A673 (cell line): ENCODE data around the gene MSRB1. TPM values are rescaled to one million over a fixed set of nuclear protein-coding genes. Genes with fewer than 3 reads are reported as not detected.

Experiments
- BruUV-seq: library from RNA; stranded (reverse); fragments of 400-500 nt; replicated peaks from 2 replicates; lab custom pipeline; 2021; lab: Mats Ljungman, UMichigan
- CTCF ChIA-PET: fragments of 300-600 bp; sonication (Branson Sonifier 250); formaldehyde crosslinking; loops from one replicate; lab custom pipeline; 2022; ENCODE audit warnings: antibody characterized with exemption; lab: Charles Lee
- POLR2A ChIA-PET: fragments of 300-600 bp; sonication (Branson Sonifier 250); formaldehyde crosslinking; loops from one replicate; lab custom pipeline; 2022; ENCODE audit warnings: antibody characterized with exemption; ENCODE audit not compliant: low non-redundant PET; lab: Charles Lee
- DNase-seq: peaks from one replicate; pipeline ENCODE4 v3.0.0-alpha.2; 2015; ENCODE audit warnings: low spot score
- H3K27ac ChIP-seq: fragments of 200-600 bp; sonication (generic); 2 replicates; pipeline ENCODE4 v1.5.1; 2016; ENCODE audit warnings: mixed run types, low read depth, mild to moderate bottlenecking, mixed read lengths, antibody characterized with exemption, low read length; ENCODE audit not compliant: poor library complexity, severe bottlenecking
- H3K27me3 ChIP-seq: fragments of 200-600 bp; sonication (generic); replicated peaks from 2 replicates; pipeline ENCODE4 v1.6.1; 2017; ENCODE audit warnings: mixed run types, low read depth, mild to moderate bottlenecking, mixed read lengths, antibody characterized with exemption, low read length; ENCODE audit not compliant: insufficient read depth, poor library complexity
- H3K36me3 ChIP-seq: fragments of 200-600 bp; sonication (generic); 2 replicates; pipeline ENCODE4 v1.6.1; 2016; ENCODE audit warnings: mixed run types, mild to moderate bottlenecking, mixed read lengths, antibody characterized with exemption, low read length; ENCODE audit not compliant: insufficient read depth, poor library complexity, severe bottlenecking
- H3K4me1 ChIP-seq: fragments of 200-600 bp; sonication (generic); 2 replicates; pipeline ENCODE4 v1.6.1; 2017; ENCODE audit warnings: mixed run types, mild to moderate bottlenecking, mixed read lengths, antibody characterized with exemption, low read length; ENCODE audit not compliant: insufficient read depth, poor library complexity, severe bottlenecking
- H3K4me3 ChIP-seq: fragments of 200-600 bp; sonication (generic); 2 replicates; pipeline ENCODE4 v1.5.1; 2016; ENCODE audit warnings: low read depth, mixed run types, mild to moderate bottlenecking, mixed read lengths, low read length; ENCODE audit not compliant: poor library complexity, severe bottlenecking
- H3K9me3 ChIP-seq: fragments of 200-600 bp; sonication (generic); 2 replicates; pipeline ENCODE4 v1.6.1; 2016; ENCODE audit warnings: mixed run types, low read depth, mild to moderate bottlenecking, mixed read lengths, antibody characterized with exemption, low read length; ENCODE audit not compliant: poor library complexity, severe bottlenecking
- CTCF ChIP-seq: fragments of 300-800, 200-600 bp; sonication (generic); conservative IDR thresholded peaks from 2 replicates; pipeline ENCODE4 v1.5.1; 2017; ENCODE audit warnings: low read depth, mild to moderate bottlenecking, antibody characterized with exemption, low read length, moderate library complexity, mixed read lengths
- EZH2 ChIP-seq: fragments of 200-600 bp; sonication (generic); IDR thresholded peaks from 2 replicates; pipeline ENCODE4 v1.6.1; 2017; ENCODE audit warnings: borderline replicate concordance, low read depth, mild to moderate bottlenecking, mixed read lengths, antibody characterized with exemption, low read length; ENCODE audit not compliant: poor library complexity, severe bottlenecking
- intact Hi-C: fragments of 100-400 bp; cut with micrococcal nuclease; formaldehyde crosslinking; loops from one replicate; pipeline ENCODE4 v1.10.0; 2022; ENCODE audit not compliant: unreplicated experiment
- total RNA-seq: library from RNA; stranded (reverse); gene quantifications from 2 replicates; pipeline ENCODE4 v1.2.3, GENCODE V29; 2021

MSRB1 gene
- total RNA-seq, 1 experiment from 2014 or later: 17.7 TPM

- H3K27me3 ChIP-seq: peaks cover 58% of the 10 kb centered on the region
- no peaks in the 10 kb centered on the region for H3K4me1 ChIP-seq
- no peak for TF ChIP-seq CTCF
- TF ChIP-seq EZH2: no peak
- ChIA-PET CTCF (interaction anchor here (0.6 kb wide), 1 partner anchor 11 kb away, joined by 7 read pairs; no protein-coding TSS in a partner anchor), POLR2A (interaction anchor here (0.6 kb wide), 1 partner anchor 30 kb away, joined by 3 read pairs; no protein-coding TSS in a partner anchor)
- no peak overlapping the region for H3K4me3 ChIP-seq
- no peaks in the 10 kb centered on the region for H3K9me3 ChIP-seq
- intact Hi-C loops: no loop called here
- no peaks in the 10 kb centered on the region for H3K36me3 ChIP-seq
- DNase-seq: no peak
- no peak overlapping the region for H3K27ac ChIP-seq
- BruUV-seq: no TSS peak
Observed at GRCh38 chr16:1916640-1916990, 26.4 kb downstream of the MSRB1 start.

GRCh38 chr16:1915732-1916639 is 27.0 kb downstream of the MSRB1 start:
- Histone ChIP-seq H3K4me3 (no peak overlapping the region), H3K27me3 (peaks cover 52% of the 10 kb centered on the region), H3K36me3 (no peaks in the 10 kb centered on the region), H3K9me3 (no peaks in the 10 kb centered on the region), H3K27ac (no peak overlapping the region), H3K4me1 (no peaks in the 10 kb centered on the region)
- ChIA-PET POLR2A (interaction anchor here (0.6 kb wide), 1 partner anchor 30 kb away, joined by 3 read pairs; no protein-coding TSS in a partner anchor), CTCF (interaction anchor here (0.6 kb wide), 1 partner anchor 11 kb away, joined by 7 read pairs; no protein-coding TSS in a partner anchor)
- intact Hi-C loops: no loop called here
- DNase-seq: no peak
- no TSS peak for BruUV-seq
- TF ChIP-seq EZH2 (no peak), CTCF (no peak)

- POLR2A ChIA-PET: no interaction called here
- TF ChIP-seq CTCF (no peak), EZH2 (no peak)
- CTCF ChIA-PET: no interaction called here
- H3K27ac ChIP-seq: no peak overlapping the region
- no peaks in the 10 kb centered on the region for H3K36me3 ChIP-seq
- peaks cover 43% of the 10 kb centered on the region for H3K27me3 ChIP-seq
- H3K9me3 ChIP-seq: no peaks in the 10 kb centered on the region
- H3K4me1 ChIP-seq: no peaks in the 10 kb centered on the region
- intact Hi-C loops: no loop called here
- no peak for DNase-seq
- no TSS peak for BruUV-seq
- H3K4me3 ChIP-seq: no peak overlapping the region
Observed at GRCh38 chr16:1914988-1915387, 28.0 kb downstream of the MSRB1 start.
